Stimulated activated naive CD8-positive, alpha-beta T cell treated with anti-CD3 and anti-CD28 coated beads, Interleukin-15, Interleukin-2, amounts not matched to agents 100 ng/mL and 50 ng/mL, for 24 hours (primary cell): Measurements from ENCODE around the gene ARMC9.
A peak's percentile ranks its signal among the peaks of the same experiment; 100 is the strongest.
"Not testable (repeated sequence)": the region's sequence is repeated elsewhere in the genome, so short reads cannot be mapped to it uniquely, and the experiment has no call there.

Experiments
- H3K27ac Mint-ChIP-seq: one replicate; pipeline ENCODE4 v1.8.0; 2021; ENCODE audit warnings: mild to moderate bottlenecking, mixed read lengths
- H3K27me3 Mint-ChIP-seq: one replicate; pipeline ENCODE4 v1.8.0; 2021; ENCODE audit warnings: mixed read lengths
- H3K36me3 Mint-ChIP-seq: one replicate; pipeline ENCODE4 v1.8.0; 2021; ENCODE audit warnings: low read depth, mixed read lengths
- H3K4me1 Mint-ChIP-seq: one replicate; pipeline ENCODE4 v1.8.0; 2021; ENCODE audit warnings: low read depth, mixed read lengths
- H3K4me3 Mint-ChIP-seq: one replicate; pipeline ENCODE4 v1.8.0; 2021; ENCODE audit warnings: mild to moderate bottlenecking, mixed read lengths
- H3K9me3 Mint-ChIP-seq: one replicate; pipeline ENCODE4 v1.8.0; 2021; ENCODE audit warnings: mixed read lengths

ARMC9 gene

GRCh38 chr2:231189171-231189530 is 9.3 kb upstream of the ARMC9 start:
- peaks cover 4% of the 10 kb centered on the region for H3K4me1 Mint-ChIP-seq
- H3K4me3 Mint-ChIP-seq: no peak overlapping the region
- H3K27me3 Mint-ChIP-seq: peaks cover 20% of the 10 kb centered on the region
- H3K9me3 Mint-ChIP-seq: no peaks in the 10 kb centered on the region
- no peak overlapping the region for H3K27ac Mint-ChIP-seq
- no peaks in the 10 kb centered on the region for H3K36me3 Mint-ChIP-seq

GRCh38 chr2:231189571-231190495 is 8.6 kb upstream of the ARMC9 start:
- Mint-ChIP-seq H3K27ac (no peak overlapping the region), H3K4me1 (peaks cover 4% of the 10 kb centered on the region), H3K9me3 (no peaks in the 10 kb centered on the region), H3K36me3 (no peaks in the 10 kb centered on the region), H3K4me3 (no peak overlapping the region), H3K27me3 (peaks cover 20% of the 10 kb centered on the region)

- Mint-ChIP-seq H3K27ac (no peak overlapping the region), H3K4me1 (peaks cover 4% of the 10 kb centered on the region), H3K36me3 (no peaks in the 10 kb centered on the region), H3K4me3 (no peak overlapping the region), H3K27me3 (peaks cover 20% of the 10 kb centered on the region), H3K9me3 (no peaks in the 10 kb centered on the region)
Observed at GRCh38 chr2:231190531-231191197, 7.8 kb upstream of the ARMC9 start.

DNA sequence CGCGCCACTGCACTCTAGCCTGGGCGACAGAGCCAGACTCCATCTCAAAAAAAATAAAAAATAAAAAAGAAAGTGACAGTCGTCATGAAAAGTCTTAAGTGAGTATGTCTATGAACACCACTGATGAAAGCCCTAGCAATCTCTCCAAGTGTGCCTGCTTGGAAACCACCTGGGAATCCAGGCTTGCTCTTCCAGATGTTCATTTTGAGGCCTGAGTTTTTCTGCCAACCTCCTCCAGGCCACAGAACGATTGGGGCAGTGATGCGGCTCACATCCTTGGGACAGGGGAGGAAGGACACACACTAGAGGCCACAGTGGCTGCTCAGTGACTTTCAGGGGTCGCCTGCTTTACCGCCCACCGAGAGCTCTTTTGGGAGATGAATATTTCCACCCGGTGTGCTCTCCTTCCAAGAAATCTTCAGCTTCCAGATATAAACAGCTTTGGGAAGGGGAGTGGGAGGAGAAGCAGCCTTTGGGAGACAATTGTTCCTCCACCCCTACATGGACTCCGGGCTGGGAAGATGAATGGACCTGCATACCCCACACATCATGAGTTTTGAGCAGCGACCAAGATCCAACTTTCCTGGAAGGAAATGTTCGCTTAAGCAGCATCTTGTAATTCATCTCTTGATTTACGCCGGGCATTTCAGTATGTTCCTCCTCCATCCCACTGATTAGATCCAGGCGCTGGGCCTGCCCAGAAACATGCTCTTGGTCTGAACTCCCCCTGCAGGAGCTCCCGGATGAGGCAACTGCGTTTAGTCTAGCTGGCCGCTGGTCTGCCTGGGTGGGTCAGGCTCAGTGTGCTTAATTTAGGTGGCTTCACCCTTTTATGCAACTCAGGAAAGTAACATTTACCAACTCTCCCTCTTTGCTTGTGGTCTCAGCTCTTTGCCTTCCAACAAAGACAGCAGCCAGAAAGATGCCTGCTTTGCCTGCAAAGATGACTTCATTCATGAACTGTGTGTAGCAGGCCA is 6.2 kb upstream of the ARMC9 start:
- no peaks in the 10 kb centered on the region for H3K36me3 Mint-ChIP-seq

GRCh38 chr2:231193216-231193615 is 5.2 kb upstream of the ARMC9 start:
- H3K36me3 Mint-ChIP-seq: no peaks in the 10 kb centered on the region
- no peak overlapping the region for H3K27ac Mint-ChIP-seq
- H3K9me3 Mint-ChIP-seq: no peaks in the 10 kb centered on the region
- peaks cover 20% of the 10 kb centered on the region for H3K27me3 Mint-ChIP-seq
- H3K4me3 Mint-ChIP-seq: no peak overlapping the region
- peaks cover 16% of the 10 kb centered on the region for H3K4me1 Mint-ChIP-seq

More for the DNA sequence above, 6.2 kb upstream of the ARMC9 start:
- no peak overlapping the region for H3K27ac Mint-ChIP-seq
- H3K4me1 Mint-ChIP-seq: peaks cover 7% of the 10 kb centered on the region
- H3K9me3 Mint-ChIP-seq: no peaks in the 10 kb centered on the region
- H3K27me3 Mint-ChIP-seq: peaks cover 20% of the 10 kb centered on the region
- no peak overlapping the region for H3K4me3 Mint-ChIP-seq

DNA sequence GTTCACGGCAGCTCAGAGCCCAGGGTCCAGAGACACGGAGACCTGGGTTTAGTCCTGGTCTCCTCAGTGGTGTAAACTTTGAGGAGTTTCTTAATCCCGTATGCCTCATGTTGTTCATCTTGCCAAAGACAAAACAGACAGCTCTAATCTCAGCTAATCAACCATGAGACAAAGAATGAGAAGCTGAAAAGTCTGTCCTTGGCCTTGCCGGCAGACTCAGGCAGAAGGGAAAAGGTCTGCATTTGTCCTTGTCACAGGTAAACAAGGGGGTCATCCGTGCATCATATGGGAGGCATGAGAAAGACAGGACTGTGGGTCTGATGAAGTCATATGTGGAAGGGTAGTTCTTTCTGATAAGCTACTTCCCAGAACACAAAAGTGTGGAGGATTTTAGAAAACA is 1.8 kb upstream of the ARMC9 start:
- Mint-ChIP-seq H3K9me3 (no peaks in the 10 kb centered on the region), H3K27me3 (peaks cover 11% of the 10 kb centered on the region), H3K4me3 (peak overlapping the region; percentile 12), H3K36me3 (no peaks in the 10 kb centered on the region), H3K27ac (no peak overlapping the region), H3K4me1 (peaks cover 23% of the 10 kb centered on the region)

DNA sequence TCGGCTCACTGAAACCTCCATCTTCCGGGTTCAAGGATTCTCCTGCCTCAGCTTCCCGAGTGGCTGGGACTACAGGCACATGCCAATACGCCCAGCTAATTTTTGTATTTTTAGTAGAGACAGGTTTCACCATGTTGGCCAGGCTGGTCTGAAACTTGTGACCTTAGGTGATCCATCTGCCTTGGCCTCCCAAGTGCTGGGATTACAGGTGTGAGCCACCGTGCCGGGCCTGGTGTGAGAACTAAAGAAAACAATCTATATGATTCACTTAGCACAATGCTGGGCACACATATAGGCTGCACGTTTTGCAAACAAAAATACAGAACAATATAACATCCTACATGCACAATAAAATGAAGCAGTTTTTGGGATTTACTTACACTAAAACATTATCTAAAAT is 1.2 kb upstream of the ARMC9 start:
- not testable (repeated sequence) for H3K27me3 Mint-ChIP-seq, H3K36me3 Mint-ChIP-seq, H3K27ac Mint-ChIP-seq, H3K9me3 Mint-ChIP-seq
- H3K4me1 Mint-ChIP-seq: peaks cover 24% of the 10 kb centered on the region
- H3K4me3 Mint-ChIP-seq: peak overlapping the region; percentile 94

- Mint-ChIP-seq H3K36me3 (no peaks in the 10 kb centered on the region), H3K27ac (peak overlapping the region; percentile 91), H3K4me1 (peaks cover 24% of the 10 kb centered on the region), H3K27me3 (peaks cover 4% of the 10 kb centered on the region), H3K4me3 (peak overlapping the region; percentile 94), H3K9me3 (no peaks in the 10 kb centered on the region)
Observed at GRCh38 chr2:231197706-231198290, 633 bp upstream of the ARMC9 start.

- H3K9me3 Mint-ChIP-seq: no peaks in the 10 kb centered on the region
- H3K4me1 Mint-ChIP-seq: peaks cover 24% of the 10 kb centered on the region
- H3K27ac Mint-ChIP-seq: peak overlapping the region; percentile 70
- H3K36me3 Mint-ChIP-seq: no peaks in the 10 kb centered on the region
- peak overlapping the region; percentile 94 for H3K4me3 Mint-ChIP-seq
- peaks cover 4% of the 10 kb centered on the region for H3K27me3 Mint-ChIP-seq
Observed at GRCh38 chr2:231199219-231199618, 788 bp downstream of the ARMC9 start.

DNA sequence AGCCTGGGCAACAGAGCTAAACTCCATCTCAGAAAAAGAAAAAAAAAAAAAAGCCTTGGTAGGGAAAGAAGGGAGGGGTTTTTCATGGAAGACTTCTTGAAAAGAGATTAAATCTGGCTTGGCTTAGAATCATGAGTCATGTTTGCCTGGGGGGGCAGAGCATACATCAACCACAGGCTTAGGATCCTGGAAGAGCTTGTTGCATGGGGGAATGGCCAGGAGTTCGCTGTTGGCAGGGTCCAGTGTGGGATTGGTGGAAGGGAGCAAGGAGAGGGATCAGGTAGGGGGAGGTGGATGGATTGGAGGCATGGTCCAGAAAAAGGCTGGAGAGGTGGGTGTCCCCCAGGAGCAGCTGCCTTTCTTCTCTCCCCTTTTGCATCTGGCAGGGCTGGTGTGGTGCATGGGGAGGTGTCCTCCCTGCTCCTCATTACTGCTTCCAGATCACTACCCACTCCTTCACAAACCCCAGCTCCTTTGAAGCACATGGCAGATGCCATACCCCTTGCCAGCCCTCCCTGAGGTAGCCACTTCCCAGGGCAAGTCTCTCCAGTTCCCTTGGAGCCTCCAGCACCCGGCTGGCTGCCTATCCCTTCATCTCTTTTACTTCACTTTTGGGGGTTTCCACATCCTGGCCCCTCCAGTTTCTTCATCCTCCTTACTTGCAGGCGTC is 2.5 kb downstream of the ARMC9 start:
- no peak overlapping the region for H3K4me3 Mint-ChIP-seq
- peaks cover 24% of the 10 kb centered on the region for H3K4me1 Mint-ChIP-seq
- H3K9me3 Mint-ChIP-seq: no peaks in the 10 kb centered on the region
- H3K36me3 Mint-ChIP-seq: no peaks in the 10 kb centered on the region
- H3K27me3 Mint-ChIP-seq: peaks cover 4% of the 10 kb centered on the region
- no peak overlapping the region for H3K27ac Mint-ChIP-seq

DNA sequence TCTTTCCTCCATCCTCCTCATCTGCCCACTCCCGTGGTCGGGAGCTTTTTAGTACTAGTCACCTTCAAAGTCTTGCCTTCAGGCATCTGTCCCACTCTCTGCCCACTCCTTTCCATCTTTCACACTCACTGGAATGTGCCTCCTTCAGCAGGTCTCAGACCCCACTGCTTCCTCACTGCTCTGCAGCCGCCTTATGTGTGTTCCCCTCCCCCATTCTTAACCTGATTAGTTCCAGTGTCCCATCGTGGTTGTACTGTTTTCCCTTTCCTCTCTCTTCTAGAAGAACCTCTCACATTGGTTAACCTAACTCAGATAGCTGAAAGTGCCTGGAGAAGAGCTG is 3.0 kb downstream of the ARMC9 start:
- H3K36me3 Mint-ChIP-seq: no peaks in the 10 kb centered on the region
- H3K27me3 Mint-ChIP-seq: peaks cover 4% of the 10 kb centered on the region
- H3K27ac Mint-ChIP-seq: no peak overlapping the region
- H3K4me1 Mint-ChIP-seq: peaks cover 24% of the 10 kb centered on the region
- no peaks in the 10 kb centered on the region for H3K9me3 Mint-ChIP-seq
- H3K4me3 Mint-ChIP-seq: no peak overlapping the region

DNA sequence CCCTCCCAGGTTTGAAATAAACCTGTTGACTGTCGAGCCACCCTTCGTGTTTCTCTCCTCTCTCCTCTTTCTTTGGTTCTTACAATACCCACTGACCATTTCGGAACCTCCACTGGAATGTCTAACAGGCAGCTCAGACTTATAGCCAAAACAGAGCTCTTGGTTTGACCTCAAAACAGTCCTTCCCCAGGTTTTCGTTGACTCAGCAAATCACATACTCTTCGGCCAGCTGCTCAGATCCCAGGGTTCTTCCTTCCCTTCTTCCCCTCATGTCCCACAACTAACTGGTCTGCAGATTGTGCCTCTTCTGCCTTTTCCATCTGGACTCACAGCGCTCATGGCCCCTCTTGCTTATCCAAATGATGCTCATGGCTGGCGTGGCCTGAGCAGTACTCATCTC is 4.7 kb downstream of the ARMC9 start:
- H3K4me3 Mint-ChIP-seq: no peak overlapping the region
- H3K36me3 Mint-ChIP-seq: no peaks in the 10 kb centered on the region
- peaks cover 4% of the 10 kb centered on the region for H3K27me3 Mint-ChIP-seq
- peaks cover 13% of the 10 kb centered on the region for H3K4me1 Mint-ChIP-seq
- no peak overlapping the region for H3K27ac Mint-ChIP-seq
- H3K9me3 Mint-ChIP-seq: no peaks in the 10 kb centered on the region

DNA sequence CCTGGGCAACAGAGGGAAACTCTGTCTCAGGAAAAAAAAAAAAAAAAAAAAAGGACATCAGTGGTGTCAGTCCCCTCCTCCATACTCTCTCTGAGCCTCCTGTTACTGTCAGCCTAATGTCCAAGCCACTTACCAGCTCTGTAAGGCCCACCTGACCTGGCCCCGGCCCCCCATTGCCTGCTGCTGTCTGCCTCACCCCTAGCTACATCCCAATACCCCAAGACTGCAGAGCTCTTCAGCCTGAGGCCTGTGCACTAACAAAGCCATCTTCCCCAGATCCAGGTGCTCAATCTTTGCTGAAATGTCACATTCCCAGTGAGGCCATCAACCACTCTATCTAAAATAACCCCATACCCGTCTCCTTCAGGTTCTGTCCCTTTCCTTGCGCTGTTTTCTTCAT is 5.7 kb downstream of the ARMC9 start:
- no peak overlapping the region for H3K4me3 Mint-ChIP-seq
- peaks cover 11% of the 10 kb centered on the region for H3K4me1 Mint-ChIP-seq
- peaks cover 4% of the 10 kb centered on the region for H3K27me3 Mint-ChIP-seq
- H3K36me3 Mint-ChIP-seq: no peaks in the 10 kb centered on the region
- no peak overlapping the region for H3K27ac Mint-ChIP-seq
- no peaks in the 10 kb centered on the region for H3K9me3 Mint-ChIP-seq

GRCh38 chr2:231204581-231204980 is 6.2 kb downstream of the ARMC9 start:
- H3K27ac Mint-ChIP-seq: no peak overlapping the region
- H3K4me1 Mint-ChIP-seq: peaks cover 11% of the 10 kb centered on the region

More at GRCh38 chr2:231204581-231204980, 6.2 kb downstream of the ARMC9 start:
- Mint-ChIP-seq H3K36me3 (no peaks in the 10 kb centered on the region), H3K4me3 (no peak overlapping the region), H3K27me3 (peaks cover 4% of the 10 kb centered on the region), H3K9me3 (no peaks in the 10 kb centered on the region)
